ENCODE results near the gene PLPP2. TPM values are rescaled to one million over a fixed set of nuclear protein-coding genes. Genes with fewer than 3 reads are reported as not detected.

The PLPP2 gene
- polyA plus RNA-seq, 1 donor from 2014 or later, result 2.1 TPM

DNA sequence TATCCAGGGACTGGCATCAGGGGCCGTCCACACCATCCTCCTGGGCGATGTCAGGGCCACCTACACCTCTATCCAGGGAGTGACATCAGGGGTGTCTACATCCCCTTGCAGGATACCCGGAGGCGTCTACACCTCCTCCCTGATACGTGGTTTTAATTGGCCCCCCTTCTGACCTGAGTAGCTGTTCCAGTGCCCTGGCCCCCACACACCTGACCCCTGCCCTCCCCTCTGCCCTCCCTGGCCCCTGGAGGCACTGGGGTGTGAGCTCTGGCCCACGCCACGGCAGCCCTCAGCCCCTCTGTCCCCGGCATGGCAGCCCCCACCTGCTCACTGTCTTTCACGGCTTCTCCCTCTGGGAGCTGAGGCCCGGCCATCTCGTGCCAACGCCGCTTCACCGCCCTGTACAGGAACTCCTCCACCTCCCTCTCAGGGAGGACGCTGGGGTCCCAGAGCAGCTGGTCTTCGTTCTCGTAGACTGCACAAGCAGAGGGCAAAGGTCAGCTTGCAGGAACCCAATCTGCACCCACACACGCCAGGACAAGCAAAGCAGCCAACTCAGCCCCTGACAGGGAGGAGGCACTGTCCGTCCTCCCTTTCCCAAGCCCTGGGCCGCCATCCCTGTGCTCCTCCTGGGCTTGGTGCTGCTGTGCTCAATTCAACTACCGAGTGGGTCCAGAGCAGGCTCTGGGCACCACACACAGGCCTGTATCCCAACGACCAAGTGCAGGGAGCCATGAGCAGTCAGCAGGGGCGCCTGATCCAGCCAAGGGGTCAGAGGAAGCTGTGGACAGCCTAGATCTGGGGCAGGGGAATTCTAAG lies 22.2 kb upstream of the PLPP2 start:
- H3K9me2 ChIP-seq (ENCODE audit: insufficient read depth, low read length), result no peaks in the 10 kb centered on the region
- no peak overlapping the region for H3K4me2 ChIP-seq (ENCODE audit: low read length)
- H3F3A ChIP-seq (ENCODE audit: insufficient read depth, low read length, poor library complexity, severe bottlenecking), result no peaks in the 10 kb centered on the region
- H4K20me1 ChIP-seq (ENCODE audit: insufficient read depth), result no peaks in the 10 kb centered on the region
- H3K27ac ChIP-seq (ENCODE audit: low read length), result no peak overlapping the region
- no peaks in the 10 kb centered on the region for H3K9me3 ChIP-seq (ENCODE audit: low read length)
- no peaks in the 10 kb centered on the region for H3K79me2 ChIP-seq (replicated peaks; ENCODE audit: insufficient read depth, low read length)
- H3K36me3 ChIP-seq (ENCODE audit: insufficient read depth, low read length), result peaks cover 8% of the 10 kb centered on the region
- H2AFZ ChIP-seq (ENCODE audit: low read depth, low read length), result no peak overlapping the region
- TF ChIP-seq EZH2 (IDR thresholded peaks at IDR 0.05; ENCODE audit: borderline replicate concordance, insufficient read depth, low read length, poor library complexity, severe bottlenecking), result no peak
- TF ChIP-seq MXI1 (conservative IDR thresholded peaks at IDR 0.05; ENCODE audit: poor library complexity, severe bottlenecking), result no peak
- no peak for TF ChIP-seq EP300 (conservative IDR thresholded peaks at IDR 0.05; ENCODE audit: poor library complexity, severe bottlenecking)
- no peak for TF ChIP-seq RAD21 (conservative IDR thresholded peaks at IDR 0.05)
- TF ChIP-seq, protein P1, sequence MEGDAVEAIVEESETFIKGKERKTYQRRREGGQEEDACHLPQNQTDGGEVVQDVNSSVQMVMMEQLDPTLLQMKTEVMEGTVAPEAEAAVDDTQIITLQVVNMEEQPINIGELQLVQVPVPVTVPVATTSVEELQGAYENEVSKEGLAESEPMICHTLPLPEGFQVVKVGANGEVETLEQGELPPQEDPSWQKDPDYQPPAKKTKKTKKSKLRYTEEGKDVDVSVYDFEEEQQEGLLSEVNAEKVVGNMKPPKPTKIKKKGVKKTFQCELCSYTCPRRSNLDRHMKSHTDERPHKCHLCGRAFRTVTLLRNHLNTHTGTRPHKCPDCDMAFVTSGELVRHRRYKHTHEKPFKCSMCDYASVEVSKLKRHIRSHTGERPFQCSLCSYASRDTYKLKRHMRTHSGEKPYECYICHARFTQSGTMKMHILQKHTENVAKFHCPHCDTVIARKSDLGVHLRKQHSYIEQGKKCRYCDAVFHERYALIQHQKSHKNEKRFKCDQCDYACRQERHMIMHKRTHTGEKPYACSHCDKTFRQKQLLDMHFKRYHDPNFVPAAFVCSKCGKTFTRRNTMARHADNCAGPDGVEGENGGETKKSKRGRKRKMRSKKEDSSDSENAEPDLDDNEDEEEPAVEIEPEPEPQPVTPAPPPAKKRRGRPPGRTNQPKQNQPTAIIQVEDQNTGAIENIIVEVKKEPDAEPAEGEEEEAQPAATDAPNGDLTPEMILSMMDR (IDR thresholded peaks at IDR 0.05; ENCODE audit: poor library complexity, severe bottlenecking), result no peak
- no peak for TF ChIP-seq TAF1 (IDR thresholded peaks at IDR 0.05; ENCODE audit: low read depth)
- no peak for TF ChIP-seq POLR2AphosphoS5 (IDR thresholded peaks at IDR 0.05)
- no peak for TF ChIP-seq SMC3 (conservative IDR thresholded peaks at IDR 0.05; ENCODE audit: poor library complexity)
- TF ChIP-seq, protein P2, sequence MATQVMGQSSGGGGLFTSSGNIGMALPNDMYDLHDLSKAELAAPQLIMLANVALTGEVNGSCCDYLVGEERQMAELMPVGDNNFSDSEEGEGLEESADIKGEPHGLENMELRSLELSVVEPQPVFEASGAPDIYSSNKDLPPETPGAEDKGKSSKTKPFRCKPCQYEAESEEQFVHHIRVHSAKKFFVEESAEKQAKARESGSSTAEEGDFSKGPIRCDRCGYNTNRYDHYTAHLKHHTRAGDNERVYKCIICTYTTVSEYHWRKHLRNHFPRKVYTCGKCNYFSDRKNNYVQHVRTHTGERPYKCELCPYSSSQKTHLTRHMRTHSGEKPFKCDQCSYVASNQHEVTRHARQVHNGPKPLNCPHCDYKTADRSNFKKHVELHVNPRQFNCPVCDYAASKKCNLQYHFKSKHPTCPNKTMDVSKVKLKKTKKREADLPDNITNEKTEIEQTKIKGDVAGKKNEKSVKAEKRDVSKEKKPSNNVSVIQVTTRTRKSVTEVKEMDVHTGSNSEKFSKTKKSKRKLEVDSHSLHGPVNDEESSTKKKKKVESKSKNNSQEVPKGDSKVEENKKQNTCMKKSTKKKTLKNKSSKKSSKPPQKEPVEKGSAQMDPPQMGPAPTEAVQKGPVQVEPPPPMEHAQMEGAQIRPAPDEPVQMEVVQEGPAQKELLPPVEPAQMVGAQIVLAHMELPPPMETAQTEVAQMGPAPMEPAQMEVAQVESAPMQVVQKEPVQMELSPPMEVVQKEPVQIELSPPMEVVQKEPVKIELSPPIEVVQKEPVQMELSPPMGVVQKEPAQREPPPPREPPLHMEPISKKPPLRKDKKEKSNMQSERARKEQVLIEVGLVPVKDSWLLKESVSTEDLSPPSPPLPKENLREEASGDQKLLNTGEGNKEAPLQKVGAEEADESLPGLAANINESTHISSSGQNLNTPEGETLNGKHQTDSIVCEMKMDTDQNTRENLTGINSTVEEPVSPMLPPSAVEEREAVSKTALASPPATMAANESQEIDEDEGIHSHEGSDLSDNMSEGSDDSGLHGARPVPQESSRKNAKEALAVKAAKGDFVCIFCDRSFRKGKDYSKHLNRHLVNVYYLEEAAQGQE (IDR thresholded peaks at IDR 0.05; ENCODE audit: borderline replicate concordance), result no peak
- no peaks in the 10 kb centered on the region for H3K27me3 ChIP-seq (ENCODE audit: insufficient read depth, low read depth, low read length)
- no peak overlapping the region for H3K9ac ChIP-seq (ENCODE audit: low read length)
- H3K4me3 ChIP-seq (ENCODE audit: low read length), result no peak overlapping the region

GRCh38 chr19:311813-312261 lies 20.6 kb upstream of the PLPP2 start:
- H3K27me3 ChIP-seq (ENCODE audit: insufficient read depth, low read depth, low read length), result no peaks in the 10 kb centered on the region
- no peak overlapping the region for H3K4me3 ChIP-seq (ENCODE audit: low read length)

More at GRCh38 chr19:311813-312261, 20.6 kb upstream of the PLPP2 start:
- Histone ChIP-seq H3K9me2 (ENCODE audit: insufficient read depth, low read length) (no peaks in the 10 kb centered on the region), H3K36me3 (ENCODE audit: insufficient read depth, low read length) (peaks cover 4% of the 10 kb centered on the region), H2AFZ (ENCODE audit: low read depth, low read length) (no peak overlapping the region), H3K9me3 (ENCODE audit: low read length) (no peaks in the 10 kb centered on the region), H3K79me2 (replicated peaks; ENCODE audit: insufficient read depth, low read length) (no peaks in the 10 kb centered on the region), H4K20me1 (ENCODE audit: insufficient read depth) (no peaks in the 10 kb centered on the region), H3K9ac (ENCODE audit: low read length) (no peak overlapping the region), H3F3A (ENCODE audit: insufficient read depth, low read length, poor library complexity, severe bottlenecking) (no peaks in the 10 kb centered on the region), H3K27ac (ENCODE audit: low read length) (no peak overlapping the region), H3K4me2 (ENCODE audit: low read length) (no peak overlapping the region)
- TF ChIP-seq EP300 (conservative IDR thresholded peaks at IDR 0.05; ENCODE audit: poor library complexity, severe bottlenecking) (no peak), EZH2 (IDR thresholded peaks at IDR 0.05; ENCODE audit: borderline replicate concordance, insufficient read depth, low read length, poor library complexity, severe bottlenecking) (no peak), SMC3 (conservative IDR thresholded peaks at IDR 0.05; ENCODE audit: poor library complexity) (no peak), MXI1 (conservative IDR thresholded peaks at IDR 0.05; ENCODE audit: poor library complexity, severe bottlenecking) (no peak), TAF1 (IDR thresholded peaks at IDR 0.05; ENCODE audit: low read depth) (no peak), RAD21 (conservative IDR thresholded peaks at IDR 0.05) (no peak), POLR2AphosphoS5 (IDR thresholded peaks at IDR 0.05) (no peak)
- TF ChIP-seq, protein P2 (IDR thresholded peaks at IDR 0.05; ENCODE audit: borderline replicate concordance), result no peak
- TF ChIP-seq, protein P1 (IDR thresholded peaks at IDR 0.05; ENCODE audit: poor library complexity, severe bottlenecking), result no peak
